Neuronal stem cell (in vitro differentiated cells): ENCODE measurements around the gene ASTE1. TPM values are rescaled to one million over a fixed set of nuclear protein-coding genes. Genes with fewer than 3 reads are reported as not detected.

Experiments used
- DNase-seq: peaks from one replicate; pipeline ENCODE4 v3.0.0-alpha.2; 2013; ENCODE audit warnings: low spot score
- H2AFZ ChIP-seq: one replicate; pipeline ENCODE4 v1.6.1; 2013; ENCODE audit warnings: mild to moderate bottlenecking, low read length, inconsistent platforms
- H2AK5ac ChIP-seq: 2 replicates; pipeline ENCODE4 v1.6.1; 2013; ENCODE audit warnings: low read depth, mild to moderate bottlenecking, inconsistent platforms, low read length, moderate library complexity, mixed read lengths
- H2BK120ac ChIP-seq: 2 replicates; pipeline ENCODE4 v1.6.1; 2013; ENCODE audit warnings: low read depth, mild to moderate bottlenecking, inconsistent platforms, low read length, moderate library complexity, mixed read lengths
- H2BK12ac ChIP-seq: one replicate; pipeline ENCODE4 v1.6.1; 2013; ENCODE audit warnings: low read length, inconsistent platforms
- H2BK15ac ChIP-seq: 2 replicates; pipeline ENCODE4 v1.6.1; 2013; ENCODE audit warnings: mild to moderate bottlenecking, low read length, inconsistent platforms, mixed read lengths
- H2BK5ac ChIP-seq: one replicate; pipeline ENCODE4 v1.6.1; 2013; ENCODE audit warnings: inconsistent platforms, mild to moderate bottlenecking, low read length, moderate library complexity
- H3K14ac ChIP-seq: one replicate; pipeline ENCODE4 v1.6.1; 2013; ENCODE audit warnings: low read length, inconsistent platforms
- H3K18ac ChIP-seq: 2 replicates; pipeline ENCODE4 v1.6.1; 2013; ENCODE audit warnings: low read length, inconsistent platforms
- H3K23ac ChIP-seq: 2 replicates; pipeline ENCODE4 v1.6.1; 2013; ENCODE audit warnings: low read depth, mild to moderate bottlenecking, mixed read lengths, low read length, inconsistent platforms; ENCODE audit not compliant: poor library complexity
- H3K27ac ChIP-seq: replicated peaks from 3 replicates; pipeline ENCODE4 v1.5.1; 2013; ENCODE audit warnings: low read length, inconsistent platforms
- H3K27me3 ChIP-seq, 3 experiments: 2 replicates each; pipeline ENCODE4 v1.6.1; 2013; ENCODE audit warnings: low read length in 3 of 3, mild to moderate bottlenecking in 2 of 3, inconsistent platforms in 1 of 3, low read depth in 1 of 3, mixed read lengths in 1 of 3, moderate library complexity in 1 of 3; ENCODE audit not compliant: control insufficient read depth in 3 of 3, insufficient read depth in 3 of 3
- H3K36me3 ChIP-seq, 2 donors: replicated peaks in 1 of 2; 2 replicates each; pipeline ENCODE4 v1.6.1; 2013; ENCODE audit warnings: low read length in 2 of 2; ENCODE audit not compliant: control insufficient read depth in 2 of 2, insufficient read depth in 2 of 2
- H3K4ac ChIP-seq: 2 replicates; pipeline ENCODE4 v1.6.1; 2013; ENCODE audit warnings: inconsistent platforms, mild to moderate bottlenecking, low read length, moderate library complexity
- H3K4me1 ChIP-seq, 2 donors: 1 replicate in 1 of 2; 2 replicates in 1 of 2; pipeline ENCODE4 v1.6.1; 2013; ENCODE audit warnings: low read length in 2 of 2, low read depth in 1 of 2; ENCODE audit not compliant: control insufficient read depth in 2 of 2, insufficient read depth in 1 of 2
- H3K4me2 ChIP-seq: one replicate; pipeline ENCODE4 v1.6.1; 2013; ENCODE audit warnings: mild to moderate bottlenecking, low read length, inconsistent platforms; ENCODE audit not compliant: insufficient read depth, poor library complexity, severe bottlenecking
- H3K4me3 ChIP-seq, 2 donors: 2 replicates each; pipeline ENCODE4 v1.5.1; 2013; ENCODE audit warnings: low read length in 2 of 2, mild to moderate bottlenecking in 2 of 2, inconsistent platforms in 1 of 2, moderate library complexity in 1 of 2
- H3K79me1 ChIP-seq: one replicate; pipeline ENCODE4 v1.6.1; 2013; ENCODE audit warnings: low read depth, mild to moderate bottlenecking, inconsistent platforms, low read length, moderate library complexity
- H3K9ac ChIP-seq: one replicate; pipeline ENCODE4 v1.6.1; 2013; ENCODE audit warnings: mild to moderate bottlenecking, low read depth, low read length, inconsistent platforms; ENCODE audit not compliant: poor library complexity
- H3K9me3 ChIP-seq, 2 donors: replicated peaks in 1 of 2; 2 replicates each; pipeline versions ENCODE3 to v1.6.1; 2013; ENCODE audit warnings: low read length in 2 of 2, mild to moderate bottlenecking in 2 of 2, inconsistent platforms in 1 of 2, low read depth in 1 of 2, mixed read lengths in 1 of 2, moderate library complexity in 1 of 2; ENCODE audit not compliant: control insufficient read depth in 2 of 2, insufficient read depth in 1 of 2
- H4K8ac ChIP-seq: one replicate; pipeline ENCODE4 v1.6.1; 2013; ENCODE audit warnings: low read depth, mild to moderate bottlenecking, inconsistent platforms, low read length, moderate library complexity
- H4K91ac ChIP-seq: one replicate; pipeline ENCODE4 v1.6.1; 2013; ENCODE audit warnings: low read length, low read depth, mild to moderate bottlenecking, inconsistent platforms; ENCODE audit not compliant: poor library complexity
- WGBS, 2 donors: extraction: QIAGEN DNeasy Blood & Tissue Kit; methylation state at CpG; one replicate each; pipeline ENCODE4 v1.1.7; 2013; ENCODE audit warnings: missing lambda C conversion rate in 2 of 2, mixed read lengths in 1 of 2; ENCODE audit not compliant: insufficient read length in 2 of 2, insufficient replicate concordance in 1 of 2; ENCODE audit errors: extremely low coverage in 2 of 2; 5-methylcytosine and 5-hydroxymethylcytosine counted together
- polyA plus RNA-seq, 2 experiments: library from polyadenylated mRNA; stranded (reverse); fragments of 200-250 nt; gene quantifications; one replicate each; pipeline ENCODE4 v1.2.3, GENCODE V29; 2013

ASTE1 gene
- 4.3 TPM for polyA plus RNA-seq (2013, experiment 1 of 2)
- 4.4 TPM for polyA plus RNA-seq (2013, experiment 2 of 2)

GRCh38 chr3:131026321-131027151, at the start of gene ASTE1, which contains the start of gene NEK11:
ASTE1 (minus strand) TSS chr3:131026825; CDS start chr3:131025306, 1,519 bp downstream.
NEK11 (plus strand) TSS chr3:131026877; CDS start chr3:131029709, 2,832 bp downstream.
- Histone ChIP-seq H3K79me1 (no peaks in the 10 kb centered on the region), H3K9ac (peak within 1 kb of the TSS; percentile 79), H3K27ac (peak within 1 kb of the TSS; percentile 59), H3K4me2 (peak within 1 kb of the TSS; percentile 69), H4K8ac (no peak within 1 kb of the TSS), H2BK120ac (peak within 1 kb of the TSS; percentile 10), H3K9me3 (no peaks in the 10 kb centered on the region), H2BK5ac (no peak within 1 kb of the TSS), H3K36me3 (peaks cover 0 to 4% of the 10 kb centered on the region in 2 donors), H3K23ac (peak within 1 kb of the TSS; percentile 94), H4K91ac (no peak within 1 kb of the TSS), H3K27me3 (no peaks in the 10 kb centered on the region), H3K4ac (no peak within 1 kb of the TSS), H3K18ac (peak within 1 kb of the TSS; percentile 90), H2AFZ (no peak within 1 kb of the TSS), H3K14ac (no peak within 1 kb of the TSS), H2BK15ac (peak within 1 kb of the TSS; percentile 79), H3K4me3 (peak within 1 kb of the TSS in 1 of 2 donors; percentile 86), H3K4me1 (peaks cover 0 to 3% of the 10 kb centered on the region in 2 donors), H2AK5ac (no peak within 1 kb of the TSS), H2BK12ac (no peak within 1 kb of the TSS)
- WGBS, 2 donors, result no CpG with 5 or more reads among the region's 56 CpGs
- DNase-seq, result peak; percentile 48

GRCh38 chr3:131075632-131076328, 49.2 kb upstream of the ASTE1 start:
- DNase-seq, result no peak
- Histone ChIP-seq H2BK15ac (peak overlapping the region; percentile 62), H2BK120ac (no peak overlapping the region), H4K8ac (no peak overlapping the region), H3K4me2 (no peak overlapping the region), H3K14ac (no peak overlapping the region), H4K91ac (no peak overlapping the region), H3K23ac (no peak overlapping the region), H2AFZ (peak overlapping the region; percentile 61), H3K27me3 (no peaks in the 10 kb centered on the region), H3K9ac (no peak overlapping the region), H3K36me3 (no peaks in the 10 kb centered on the region), H2AK5ac (no peak overlapping the region), H2BK5ac (no peak overlapping the region), H3K4me1 (peaks cover 0 to 8% of the 10 kb centered on the region in 2 donors), H3K18ac (peak overlapping the region; percentile 23), H3K79me1 (no peaks in the 10 kb centered on the region), H3K9me3 (no peaks in the 10 kb centered on the region), H2BK12ac (no peak overlapping the region), H3K4ac (no peak overlapping the region), H3K27ac (no peak overlapping the region), H3K4me3 (no peak overlapping the region)
- no CpG with 5 or more reads among the region's 4 CpGs for WGBS, 2 donors

GRCh38 chr3:131072845-131073244, 46.2 kb upstream of the ASTE1 start:
- Histone ChIP-seq H2BK120ac (no peak overlapping the region), H3K36me3 (no peaks in the 10 kb centered on the region), H2BK15ac (no peak overlapping the region), H3K27me3 (no peaks in the 10 kb centered on the region), H3K9ac (no peak overlapping the region), H3K79me1 (no peaks in the 10 kb centered on the region), H3K18ac (no peak overlapping the region), H3K23ac (no peak overlapping the region), H2BK5ac (no peak overlapping the region), H3K9me3 (no peaks in the 10 kb centered on the region), H2AFZ (peak overlapping the region; percentile 77), H3K14ac (no peak overlapping the region), H4K91ac (no peak overlapping the region), H3K27ac (no peak overlapping the region), H3K4me2 (no peak overlapping the region), H4K8ac (no peak overlapping the region), H2AK5ac (no peak overlapping the region), H3K4ac (no peak overlapping the region), H2BK12ac (no peak overlapping the region), H3K4me1 (peaks cover 0 to 5% of the 10 kb centered on the region in 2 donors), H3K4me3 (no peak overlapping the region)
- no CpG with 5 or more reads among the region's 2 CpGs for WGBS, 2 donors
- no peak for DNase-seq

DNA sequence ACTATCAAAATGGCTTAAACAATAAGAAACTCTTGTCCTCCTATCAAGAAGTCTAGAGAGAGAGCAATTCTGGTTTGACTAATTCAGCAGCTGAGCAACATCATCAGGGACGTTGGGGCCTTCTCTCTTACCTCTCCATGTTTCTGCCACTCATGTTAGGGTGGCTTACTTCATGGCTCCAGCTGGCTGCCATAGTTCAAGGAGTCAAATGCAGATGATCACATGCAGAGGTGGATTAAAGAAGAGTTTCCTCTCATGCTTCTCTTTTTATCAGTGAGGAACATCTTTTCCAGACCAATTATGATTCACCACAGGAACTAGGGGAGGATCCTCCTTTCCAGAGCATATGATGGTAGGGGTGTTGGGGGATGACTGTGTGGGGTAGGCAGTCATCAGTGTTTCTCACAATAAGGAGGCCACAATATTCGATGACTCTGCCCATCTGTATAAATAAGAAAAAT, 45.5 kb upstream of the ASTE1 start:
- Histone ChIP-seq H4K91ac (no peak overlapping the region), H3K14ac (no peak overlapping the region), H3K27ac (no peak overlapping the region), H2AK5ac (no peak overlapping the region), H3K4me2 (no peak overlapping the region), H3K27me3 (no peaks in the 10 kb centered on the region), H3K9ac (no peak overlapping the region), H2BK120ac (no peak overlapping the region), H3K79me1 (no peaks in the 10 kb centered on the region), H4K8ac (no peak overlapping the region), H3K4me1 (peaks cover 0 to 3% of the 10 kb centered on the region in 2 donors), H3K23ac (no peak overlapping the region), H2BK15ac (no peak overlapping the region), H3K4ac (no peak overlapping the region), H3K4me3 (no peak overlapping the region), H3K36me3 (no peaks in the 10 kb centered on the region), H3K18ac (no peak overlapping the region), H2BK12ac (no peak overlapping the region), H3K9me3 (no peaks in the 10 kb centered on the region), H2AFZ (peak overlapping the region; percentile 77), H2BK5ac (no peak overlapping the region)
- no CpG with 5 or more reads among the region's 2 CpGs for WGBS, 2 donors
- no peak for DNase-seq
